ENCODE results near the gene EXOC2.

EXOC2 gene

GRCh38 chr6:622462-622861, 70.5 kb downstream of the EXOC2 start:
- H3K27me3 ChIP-seq (ENCODE audit: control insufficient read depth, low read length), result no peaks in the 10 kb centered on the region
- H3K9me3 ChIP-seq (ENCODE audit: control insufficient read depth, insufficient read depth, low read length), result no peaks in the 10 kb centered on the region
- H3K9me2 ChIP-seq (replicated peaks; ENCODE audit: control insufficient read depth, low read length), result no peaks in the 10 kb centered on the region
- no peak overlapping the region for H3K4me3 ChIP-seq (ENCODE audit: low read length)
- H3F3A ChIP-seq (ENCODE audit: control insufficient read depth, insufficient read depth), result no peaks in the 10 kb centered on the region
- no peaks in the 10 kb centered on the region for H3K4me1 ChIP-seq (ENCODE audit: control insufficient read depth, low read length)
- no peaks in the 10 kb centered on the region for H3K79me2 ChIP-seq (ENCODE audit: control insufficient read depth, low read length)
- H3K4me2 ChIP-seq (ENCODE audit: low read length), result no peak overlapping the region
- 0 out of 2 replicates have a peak, but pooled peaks cover 1% of the 10 kb centered on the region for H3K36me3 ChIP-seq (ENCODE audit: control insufficient read depth, low read length)
- H3K27ac ChIP-seq (ENCODE audit: low read depth, low read length), result no peak overlapping the region
- TF ChIP-seq CTCF (IDR thresholded peaks at IDR 0.05; ENCODE audit: low read depth, low read length, poor library complexity, severe bottlenecking) (no peak), EZH2phosphoT487 (IDR thresholded peaks at IDR 0.05; ENCODE audit: borderline replicate concordance, low read length) (no peak)
- H4K20me1 ChIP-seq (ENCODE audit: control insufficient read depth, insufficient read depth, low read depth, low read length), result no peaks in the 10 kb centered on the region

GRCh38 chr6:621931-622330, 71.0 kb downstream of the EXOC2 start:
- H3F3A ChIP-seq (ENCODE audit: control insufficient read depth, insufficient read depth), result no peaks in the 10 kb centered on the region
- no peaks in the 10 kb centered on the region for H3K79me2 ChIP-seq (ENCODE audit: control insufficient read depth, low read length)
- 0 out of 2 replicates have a peak, but pooled peaks cover 4% of the 10 kb centered on the region for H3K36me3 ChIP-seq (ENCODE audit: control insufficient read depth, low read length)
- no peak overlapping the region for H3K27ac ChIP-seq (ENCODE audit: low read depth, low read length)
- no peak overlapping the region for H3K4me2 ChIP-seq (ENCODE audit: low read length)
- no peak for TF ChIP-seq CTCF (IDR thresholded peaks at IDR 0.05; ENCODE audit: low read depth, low read length, poor library complexity, severe bottlenecking)
- no peak for TF ChIP-seq EZH2phosphoT487 (IDR thresholded peaks at IDR 0.05; ENCODE audit: borderline replicate concordance, low read length)
- H3K27me3 ChIP-seq (ENCODE audit: control insufficient read depth, low read length), result no peaks in the 10 kb centered on the region
- no peaks in the 10 kb centered on the region for H3K4me1 ChIP-seq (ENCODE audit: control insufficient read depth, low read length)
- H4K20me1 ChIP-seq (ENCODE audit: control insufficient read depth, insufficient read depth, low read depth, low read length), result no peaks in the 10 kb centered on the region
- no peaks in the 10 kb centered on the region for H3K9me2 ChIP-seq (replicated peaks; ENCODE audit: control insufficient read depth, low read length)
- no peaks in the 10 kb centered on the region for H3K9me3 ChIP-seq (ENCODE audit: control insufficient read depth, insufficient read depth, low read length)
- no peak overlapping the region for H3K4me3 ChIP-seq (ENCODE audit: low read length)

GRCh38 chr6:620950-621349, 72.0 kb downstream of the EXOC2 start:
- H3K9me3 ChIP-seq (ENCODE audit: control insufficient read depth, insufficient read depth, low read length), result no peaks in the 10 kb centered on the region
- no peaks in the 10 kb centered on the region for H3K9me2 ChIP-seq (replicated peaks; ENCODE audit: control insufficient read depth, low read length)
- no peaks in the 10 kb centered on the region for H3F3A ChIP-seq (ENCODE audit: control insufficient read depth, insufficient read depth)
- H3K27ac ChIP-seq (ENCODE audit: low read depth, low read length), result no peak overlapping the region
- H3K4me2 ChIP-seq (ENCODE audit: low read length), result no peak overlapping the region
- no peaks in the 10 kb centered on the region for H3K27me3 ChIP-seq (ENCODE audit: control insufficient read depth, low read length)
- no peaks in the 10 kb centered on the region for H3K4me1 ChIP-seq (ENCODE audit: control insufficient read depth, low read length)
- TF ChIP-seq EZH2phosphoT487 (IDR thresholded peaks at IDR 0.05; ENCODE audit: borderline replicate concordance, low read length) (no peak), CTCF (IDR thresholded peaks at IDR 0.05; ENCODE audit: low read depth, low read length, poor library complexity, severe bottlenecking) (no peak)
- no peak overlapping the region for H3K4me3 ChIP-seq (ENCODE audit: low read length)
- 0 out of 2 replicates have a peak, but pooled peaks cover 4% of the 10 kb centered on the region for H3K36me3 ChIP-seq (ENCODE audit: control insufficient read depth, low read length)
- H4K20me1 ChIP-seq (ENCODE audit: control insufficient read depth, insufficient read depth, low read depth, low read length), result no peaks in the 10 kb centered on the region
- no peaks in the 10 kb centered on the region for H3K79me2 ChIP-seq (ENCODE audit: control insufficient read depth, low read length)

Measured in DOHH2 (cell line).